Measurements from ENCODE around the gene PSMB7. TPM values are rescaled to one million over a fixed set of nuclear protein-coding genes. Genes with fewer than 3 reads are reported as not detected.

Gene PSMB7
- total RNA-seq, 1 experiment from 2014 or later, result 264 TPM

GRCh38 chr9:124420991-124421543 is 5.8 kb upstream of the PSMB7 start:
- Mint-ChIP-seq H3K4me3 (ENCODE audit: unreplicated experiment) (no peak overlapping the region), H3K27me3 (ENCODE audit: insufficient read depth, unreplicated experiment) (peaks cover 15% of the 10 kb centered on the region), H3K4me1 (ENCODE audit: insufficient read depth, unreplicated experiment) (no peaks in the 10 kb centered on the region), H3K27ac (ENCODE audit: low read depth, unreplicated experiment) (no peak overlapping the region), H3K9me3 (ENCODE audit: unreplicated experiment) (no peaks in the 10 kb centered on the region), H3K36me3 (ENCODE audit: insufficient read depth, unreplicated experiment) (peaks cover 4% of the 10 kb centered on the region)
- no peak for TF ChIP-seq CTCF (IDR thresholded peaks at IDR 0.05; ENCODE audit: unreplicated experiment)
- DNase-seq (ENCODE audit: unreplicated experiment), result no peak
- ChIA-PET POLR2A (interaction anchor here (1.6 kb wide), 1 partner anchor 116 kb away, joined by 4 read pairs; no protein-coding TSS in a partner anchor), CTCF (interaction anchor here (0.5 to 17.1 kb wide), 14 partner anchors 10 to 291 kb away, joined by 3 to 247 read pairs (median 4); no protein-coding TSS in a partner anchor)
- BruUV-seq (replicated peaks), result no TSS peak
- intact Hi-C loops (cut with micrococcal nuclease), result no loop called here

GRCh38 chr9:124419832-124420489 is 4.7 kb upstream of the PSMB7 start:
- DNase-seq (ENCODE audit: unreplicated experiment), result no peak
- Mint-ChIP-seq H3K36me3 (ENCODE audit: insufficient read depth, unreplicated experiment) (peaks cover 11% of the 10 kb centered on the region), H3K27ac (ENCODE audit: low read depth, unreplicated experiment) (no peak overlapping the region), H3K4me1 (ENCODE audit: insufficient read depth, unreplicated experiment) (peaks cover 4% of the 10 kb centered on the region), H3K4me3 (ENCODE audit: unreplicated experiment) (no peak overlapping the region), H3K9me3 (ENCODE audit: unreplicated experiment) (no peaks in the 10 kb centered on the region), H3K27me3 (ENCODE audit: insufficient read depth, unreplicated experiment) (peaks cover 15% of the 10 kb centered on the region)
- POLR2A ChIA-PET, result interaction anchor here (1.0 kb wide), 1 partner anchor 117 kb away, joined by 5 read pairs; no protein-coding TSS in a partner anchor
- TF ChIP-seq CTCF (IDR thresholded peaks at IDR 0.05; ENCODE audit: unreplicated experiment), result no peak
- BruUV-seq (replicated peaks), result no TSS peak
- CTCF ChIA-PET, result interaction anchor here (0.5 to 17.1 kb wide), 32 partner anchors 9 to 772 kb away, joined by 3 to 247 read pairs (median 4); no protein-coding TSS in a partner anchor
- intact Hi-C loops (cut with micrococcal nuclease), result loop anchor here (1.0 kb wide), 3 partner anchors 60 to 292 kb away; no protein-coding TSS in a partner anchor

DNA sequence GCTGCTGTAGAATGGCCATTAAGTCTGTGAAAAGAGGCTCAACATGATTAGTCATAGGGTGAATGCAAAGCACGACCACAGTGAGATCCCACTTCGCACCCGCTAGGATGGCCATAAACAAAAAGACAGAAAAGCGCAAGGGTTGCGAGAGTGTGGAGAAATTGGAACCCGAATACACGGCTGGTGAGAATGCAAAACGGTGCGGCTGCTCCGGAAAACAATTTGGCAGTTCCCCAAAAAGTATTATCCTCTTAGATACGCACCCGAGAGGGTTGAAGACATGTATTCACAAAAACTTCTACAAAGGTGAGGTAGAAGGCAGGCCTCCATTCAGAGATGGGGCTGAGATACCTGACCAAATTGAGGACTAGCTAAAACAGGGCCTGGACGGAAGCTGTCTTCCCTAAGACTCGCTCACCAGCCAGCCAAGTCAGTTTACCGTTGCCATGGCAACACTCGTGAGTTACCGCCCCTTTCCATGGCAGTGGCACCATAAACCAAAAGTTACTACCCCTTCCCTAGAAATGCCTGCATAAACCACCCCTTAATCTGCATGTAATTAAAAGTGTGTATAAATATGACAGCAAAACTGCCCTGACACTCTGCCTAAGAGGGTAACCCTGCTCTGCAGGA is 726 bp upstream of the PSMB7 start:
- intact Hi-C loops (cut with micrococcal nuclease), result no loop called here
- Mint-ChIP-seq H3K4me1 (ENCODE audit: insufficient read depth, unreplicated experiment) (peaks cover 21% of the 10 kb centered on the region), H3K4me3 (ENCODE audit: unreplicated experiment) (peak overlapping the region; percentile 92), H3K36me3 (ENCODE audit: insufficient read depth, unreplicated experiment) (peaks cover 50% of the 10 kb centered on the region), H3K27ac (ENCODE audit: low read depth, unreplicated experiment) (peak overlapping the region; percentile 96), H3K9me3 (ENCODE audit: unreplicated experiment) (no peaks in the 10 kb centered on the region), H3K27me3 (ENCODE audit: insufficient read depth, unreplicated experiment) (no peaks in the 10 kb centered on the region)
- no peak for TF ChIP-seq CTCF (IDR thresholded peaks at IDR 0.05; ENCODE audit: unreplicated experiment)
- ChIA-PET CTCF (interaction anchor here (0.6 to 17.1 kb wide), 5 partner anchors 13 to 121 kb away, joined by 3 to 247 read pairs (median 3); no protein-coding TSS in a partner anchor), POLR2A (interaction anchor here (0.6 to 2.0 kb wide), 2 partner anchors 121 to 444 kb away, joined by 3 to 6 read pairs; no protein-coding TSS in a partner anchor)
- no TSS peak for BruUV-seq (replicated peaks)
- DNase-seq (ENCODE audit: unreplicated experiment), result no peak

- DNase-seq (ENCODE audit: unreplicated experiment), result no peak
- no peak for TF ChIP-seq CTCF (IDR thresholded peaks at IDR 0.05; ENCODE audit: unreplicated experiment)
- POLR2A ChIA-PET, result interaction anchor here (0.6 to 2.0 kb wide), 9 partner anchors 10 to 248 kb away, joined by 3 to 6 read pairs (median 3); no protein-coding TSS in a partner anchor
- H3K4me1 Mint-ChIP-seq (ENCODE audit: insufficient read depth, unreplicated experiment), result peaks cover 21% of the 10 kb centered on the region
- no peaks in the 10 kb centered on the region for H3K27me3 Mint-ChIP-seq (ENCODE audit: insufficient read depth, unreplicated experiment)
- H3K9me3 Mint-ChIP-seq (ENCODE audit: unreplicated experiment), result no peaks in the 10 kb centered on the region
- H3K4me3 Mint-ChIP-seq (ENCODE audit: unreplicated experiment), result peak overlapping the region; percentile 92
- CTCF ChIA-PET, result interaction anchor here (0.6 to 17.1 kb wide), 10 partner anchors 16 to 563 kb away, joined by 3 to 247 read pairs (median 3); no protein-coding TSS in a partner anchor
- peaks cover 62% of the 10 kb centered on the region for H3K36me3 Mint-ChIP-seq (ENCODE audit: insufficient read depth, unreplicated experiment)
- intact Hi-C loops (cut with micrococcal nuclease), result no loop called here
- peak overlapping the region; percentile 96 for H3K27ac Mint-ChIP-seq (ENCODE audit: low read depth, unreplicated experiment)
- TSS peak; percentile 39 for BruUV-seq (replicated peaks)
Measured at GRCh38 chr9:124414612-124415011, 630 bp downstream of the PSMB7 start.

Measured in MCF 10A (cell line).